ENCODE measurements around the gene OCIAD1. TPM values are rescaled to one million over a fixed set of nuclear protein-coding genes. Genes with fewer than 3 reads are reported as not detected.
A peak's percentile ranks its signal among the peaks of the same experiment; 100 is the strongest.
"Not testable (repeated sequence)": the region's sequence is repeated elsewhere in the genome, so short reads cannot be mapped to it uniquely, and the experiment has no call there.

Gene OCIAD1, protein sequence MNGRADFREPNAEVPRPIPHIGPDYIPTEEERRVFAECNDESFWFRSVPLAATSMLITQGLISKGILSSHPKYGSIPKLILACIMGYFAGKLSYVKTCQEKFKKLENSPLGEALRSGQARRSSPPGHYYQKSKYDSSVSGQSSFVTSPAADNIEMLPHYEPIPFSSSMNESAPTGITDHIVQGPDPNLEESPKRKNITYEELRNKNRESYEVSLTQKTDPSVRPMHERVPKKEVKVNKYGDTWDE
- 168 and 181 TPM in 2 replicates for total RNA-seq (2014; rRNA removed; shearing (Covaris generic))

DNA sequence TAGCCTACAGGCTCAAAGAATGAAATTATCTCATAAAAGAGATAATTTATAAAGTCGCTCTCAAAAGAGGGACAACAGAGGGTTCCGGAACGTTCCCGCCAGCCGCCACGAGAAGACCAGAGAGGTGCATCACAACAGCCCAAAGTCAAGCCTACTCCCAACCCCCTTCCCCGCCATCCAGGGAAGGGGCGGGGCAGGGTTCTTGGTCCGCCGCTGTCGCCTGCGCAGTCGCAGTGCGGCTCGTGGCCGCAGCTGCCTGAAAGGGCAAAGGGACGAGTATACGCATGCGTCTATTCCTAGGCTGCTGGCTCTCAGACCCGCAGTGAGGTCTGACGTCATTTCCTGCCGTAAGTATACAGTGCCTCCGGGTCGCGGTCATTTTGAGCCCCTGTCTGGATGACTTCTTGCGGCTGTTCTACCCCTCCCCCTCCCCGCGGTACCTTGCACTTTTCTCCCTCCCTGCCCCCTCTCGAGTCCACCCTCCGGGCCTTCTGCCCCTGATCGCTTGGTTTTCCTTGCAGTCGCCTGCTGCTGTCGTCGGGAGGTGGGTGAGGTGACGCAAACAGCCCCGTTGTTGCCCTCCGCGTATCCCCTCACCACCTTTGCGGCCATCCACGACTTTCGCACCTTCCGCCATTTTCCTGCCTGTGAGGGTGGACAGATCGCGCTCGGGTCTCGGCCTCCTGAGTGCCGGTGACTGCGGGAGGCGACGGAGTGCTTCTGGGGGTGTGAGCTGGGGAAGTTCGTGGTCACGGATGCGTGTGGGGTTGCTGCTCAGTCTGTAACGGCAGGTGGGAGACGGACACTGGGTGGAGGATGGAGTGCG lies at the start of gene OCIAD1:
OCIAD1 (plus strand) TSS at position 383 of the 826 bp plus-strand sequence. CDS start 1,537 bp downstream, outside the sequence.
- DNase-seq = peak; percentile 99
- Histone ChIP-seq H3K36me3 (peaks cover 35% of the 10 kb centered on the region), H3K27me3 (no peaks in the 10 kb centered on the region), H3K27ac (peak within 1 kb of the TSS; percentile 98), H3K9me3 (replicated peaks) (no peaks in the 10 kb centered on the region), H3K4me1 (peaks cover 10% of the 10 kb centered on the region), H3K4me3 (peak within 1 kb of the TSS; percentile 90)

DNA sequence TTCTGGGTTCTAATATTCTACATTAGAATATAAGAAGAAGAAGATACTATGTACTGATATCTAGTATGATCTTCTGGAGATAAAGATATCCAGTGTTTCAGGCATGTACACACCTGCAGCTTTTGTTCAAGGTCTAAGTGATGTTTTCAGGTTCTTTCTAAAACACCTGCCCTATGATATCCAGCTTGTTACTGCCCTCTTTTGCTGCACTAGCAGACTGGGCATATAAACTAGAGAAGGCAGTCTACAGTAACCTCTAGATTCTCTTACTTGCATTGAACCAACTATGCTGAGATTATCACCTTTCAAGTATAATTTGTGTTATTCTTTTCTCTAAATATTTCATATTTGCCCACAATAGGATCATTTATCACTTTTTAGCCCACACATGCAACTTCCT lies 48.9 kb upstream of the OCIAD1 start:
- Histone ChIP-seq H3K4me1 (no peaks in the 10 kb centered on the region), H3K36me3 (no peaks in the 10 kb centered on the region), H3K27me3 (no peaks in the 10 kb centered on the region), H3K9me3 (replicated peaks) (no peaks in the 10 kb centered on the region), H3K27ac (no peak overlapping the region), H3K4me3 (no peak overlapping the region)
- DNase-seq = no peak

DNA sequence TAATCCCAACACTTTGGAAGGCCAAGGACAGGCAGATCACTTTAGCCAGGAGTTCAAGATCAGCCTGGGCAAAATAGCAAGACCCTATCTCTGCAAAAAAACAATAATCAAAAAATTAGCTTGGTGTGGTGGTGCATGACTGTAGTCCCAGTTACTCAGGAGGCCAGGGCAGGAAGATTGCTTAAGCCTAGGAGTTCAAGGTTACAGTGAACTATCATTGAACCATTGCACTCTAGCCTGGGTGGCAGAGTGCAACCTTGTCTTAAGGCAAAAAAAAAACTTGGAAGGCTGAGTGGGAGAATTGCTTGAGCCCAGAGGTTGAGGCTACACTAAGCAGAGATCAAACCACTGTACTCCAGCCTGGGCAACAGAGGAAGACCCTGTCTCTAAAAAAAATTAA lies 45.6 kb upstream of the OCIAD1 start:
- no peak for DNase-seq
- Histone ChIP-seq H3K4me1 (no peaks in the 10 kb centered on the region), H3K9me3 (replicated peaks) (no peaks in the 10 kb centered on the region), H3K27ac (no peak overlapping the region), H3K27me3 (no peaks in the 10 kb centered on the region), H3K4me3 (no peak overlapping the region), H3K36me3 (no peaks in the 10 kb centered on the region)

- Histone ChIP-seq H3K4me3 (no peak overlapping the region), H3K9me3 (replicated peaks) (no peaks in the 10 kb centered on the region), H3K27ac (no peak overlapping the region), H3K4me1 (no peaks in the 10 kb centered on the region), H3K36me3 (no peaks in the 10 kb centered on the region), H3K27me3 (no peaks in the 10 kb centered on the region)
- DNase-seq = no peak
Observed at GRCh38 chr4:48786549-48786948, 44.3 kb upstream of the OCIAD1 start.

DNA sequence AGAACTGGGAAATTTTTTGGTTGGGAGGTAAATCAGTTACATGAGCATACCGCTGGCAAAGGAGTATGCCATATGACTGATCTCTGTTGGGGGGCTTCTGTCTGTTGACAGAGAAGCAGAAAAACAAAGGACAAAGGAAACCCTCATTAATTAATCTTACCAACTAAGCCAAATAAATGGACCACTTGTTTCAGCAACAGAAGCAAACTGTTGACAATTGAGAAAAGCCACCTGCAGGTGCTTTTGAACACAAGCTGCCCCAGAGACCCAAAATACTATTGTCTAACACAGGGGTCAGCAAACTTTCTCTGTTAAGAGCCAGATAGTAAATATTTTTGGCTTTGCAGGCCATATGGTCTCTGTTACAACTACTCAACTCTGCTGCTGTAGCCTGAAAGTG lies 43.8 kb upstream of the OCIAD1 start:
- H3K4me3 ChIP-seq = no peak overlapping the region

DNA sequence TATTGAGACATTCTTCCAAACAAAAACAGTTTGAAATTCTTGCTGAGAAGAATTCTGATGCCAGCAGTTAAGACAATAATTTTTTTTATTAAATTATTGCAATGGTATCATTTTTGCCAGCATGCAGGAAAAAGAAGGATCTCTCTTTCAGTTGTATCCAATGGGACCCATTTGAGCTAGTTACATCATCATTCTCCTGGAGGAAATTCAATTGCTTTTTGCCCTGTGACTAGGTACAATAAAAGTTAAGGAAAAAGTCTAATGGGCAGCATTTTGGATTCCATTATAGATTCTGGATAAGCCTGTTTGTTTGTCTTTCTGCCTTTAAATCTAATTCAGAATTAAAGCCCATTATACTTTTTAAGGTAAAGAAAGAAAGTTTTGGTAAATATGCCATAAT lies 40.3 kb upstream of the OCIAD1 start:
- no peaks in the 10 kb centered on the region for H3K9me3 ChIP-seq (replicated peaks)
- no peaks in the 10 kb centered on the region for H3K36me3 ChIP-seq
- DNase-seq = no peak
- H3K4me3 ChIP-seq = no peak overlapping the region
- H3K4me1 ChIP-seq = no peaks in the 10 kb centered on the region
- no peak overlapping the region for H3K27ac ChIP-seq
- H3K27me3 ChIP-seq = 0 out of 2 replicates have a peak, but pooled peaks cover 3% of the 10 kb centered on the region

More for the DNA sequence above, 43.8 kb upstream of the OCIAD1 start:
- Histone ChIP-seq H3K27me3 (0 out of 2 replicates have a peak, but pooled peaks cover 3% of the 10 kb centered on the region), H3K27ac (no peak overlapping the region), H3K4me1 (no peaks in the 10 kb centered on the region), H3K36me3 (no peaks in the 10 kb centered on the region), H3K9me3 (replicated peaks) (no peaks in the 10 kb centered on the region)
- DNase-seq = no peak

DNA sequence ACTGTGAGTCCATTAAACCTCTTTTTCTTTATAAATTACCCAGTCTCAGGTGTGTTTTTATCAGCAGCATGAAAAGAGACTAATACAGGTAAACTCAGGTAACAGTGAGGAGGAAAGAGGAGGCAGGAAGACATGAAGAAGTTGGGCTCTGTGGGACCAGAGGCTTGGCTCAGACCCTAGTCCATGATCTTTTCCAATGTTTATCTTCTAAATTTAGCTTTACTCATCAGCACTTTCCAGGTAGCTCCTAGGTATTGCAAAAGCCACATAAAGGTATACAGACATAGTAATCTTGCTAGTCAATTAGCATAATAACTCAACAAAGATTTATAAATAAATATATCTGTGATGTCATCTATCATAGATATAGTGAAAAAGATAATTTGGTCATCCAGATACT lies 39.6 kb upstream of the OCIAD1 start:
- H3K27me3 ChIP-seq = 0 out of 2 replicates have a peak, but pooled peaks cover 3% of the 10 kb centered on the region
- no peaks in the 10 kb centered on the region for H3K9me3 ChIP-seq (replicated peaks)
- H3K4me1 ChIP-seq = no peaks in the 10 kb centered on the region
- no peaks in the 10 kb centered on the region for H3K36me3 ChIP-seq
- DNase-seq = no peak
- H3K27ac ChIP-seq = no peak overlapping the region
- H3K4me3 ChIP-seq = no peak overlapping the region

DNA sequence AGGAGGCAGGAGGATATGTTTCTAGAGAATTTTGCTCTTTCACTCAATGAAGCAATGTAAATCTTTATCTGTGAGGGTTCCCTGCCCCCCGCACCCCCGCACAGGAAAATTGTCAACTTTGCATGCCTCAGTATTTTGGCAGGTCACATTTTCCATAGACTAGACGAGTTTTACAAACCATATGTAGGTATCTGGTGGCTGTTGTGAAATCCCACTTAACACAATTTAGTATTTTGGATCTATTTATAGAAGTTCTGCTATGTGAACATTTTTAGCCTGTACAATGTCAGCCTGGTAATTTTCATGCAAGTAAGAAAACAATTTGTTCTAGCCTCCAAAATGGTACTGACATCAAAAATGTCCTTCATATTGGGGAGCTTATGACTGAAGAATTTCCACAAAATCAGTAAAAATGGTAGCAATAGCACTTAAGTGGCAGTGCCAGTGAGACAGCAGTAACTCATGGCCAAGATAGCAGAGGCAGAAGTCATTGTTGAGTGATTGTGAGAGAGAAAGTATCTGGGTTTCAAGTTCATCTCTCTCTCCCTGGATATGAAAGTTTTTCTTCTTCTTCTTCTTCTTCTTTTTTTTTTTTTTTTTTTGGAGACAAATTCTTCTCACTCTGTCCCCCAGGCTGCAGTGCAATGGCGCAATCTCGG lies 38.4 kb upstream of the OCIAD1 start:
- Histone ChIP-seq H3K27ac (no peak overlapping the region), H3K4me3 (no peak overlapping the region), H3K27me3 (0 out of 2 replicates have a peak, but pooled peaks cover 3% of the 10 kb centered on the region), H3K4me1 (no peaks in the 10 kb centered on the region), H3K36me3 (no peaks in the 10 kb centered on the region), H3K9me3 (replicated peaks) (no peaks in the 10 kb centered on the region)
- no peak for DNase-seq

DNA sequence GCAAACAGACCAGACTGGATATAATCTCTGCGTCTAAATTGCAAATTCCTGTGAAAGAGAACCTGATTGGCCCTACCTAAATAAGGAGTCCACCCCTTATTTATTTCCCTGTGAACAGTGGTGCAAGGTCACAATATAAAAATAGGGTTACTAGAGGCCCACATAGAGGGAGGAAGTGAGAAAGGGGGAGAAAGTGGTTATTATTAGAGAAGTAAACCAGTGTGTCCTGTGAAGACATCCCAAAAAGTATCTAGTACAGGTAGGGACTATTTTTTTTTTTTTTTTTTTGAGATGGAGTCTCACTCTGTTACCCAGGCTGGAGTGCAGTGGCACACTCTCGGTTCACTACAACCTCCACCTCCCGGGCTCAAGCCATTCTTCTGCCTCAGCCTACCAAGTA lies 35.8 kb upstream of the OCIAD1 start:
- no peak for DNase-seq
- no peak overlapping the region for H3K4me3 ChIP-seq
- H3K27ac ChIP-seq = no peak overlapping the region
- 0 out of 2 replicates have a peak, but pooled peaks cover 2% of the 10 kb centered on the region for H3K9me3 ChIP-seq (replicated peaks)
- H3K36me3 ChIP-seq = no peaks in the 10 kb centered on the region
- peaks cover 7% of the 10 kb centered on the region for H3K4me1 ChIP-seq
- 0 out of 2 replicates have a peak, but pooled peaks cover 3% of the 10 kb centered on the region for H3K27me3 ChIP-seq

GRCh38 chr4:48796191-48796926 lies 34.5 kb upstream of the OCIAD1 start:
- 0 out of 2 replicates have a peak, but pooled peaks cover 3% of the 10 kb centered on the region for H3K27me3 ChIP-seq
- no peak overlapping the region for H3K4me3 ChIP-seq
- no peak for DNase-seq
- H3K27ac ChIP-seq = no peak overlapping the region
- H3K36me3 ChIP-seq = no peaks in the 10 kb centered on the region
- H3K9me3 ChIP-seq (replicated peaks) = 0 out of 2 replicates have a peak, but pooled peaks cover 3% of the 10 kb centered on the region
- H3K4me1 ChIP-seq = peaks cover 7% of the 10 kb centered on the region

DNA sequence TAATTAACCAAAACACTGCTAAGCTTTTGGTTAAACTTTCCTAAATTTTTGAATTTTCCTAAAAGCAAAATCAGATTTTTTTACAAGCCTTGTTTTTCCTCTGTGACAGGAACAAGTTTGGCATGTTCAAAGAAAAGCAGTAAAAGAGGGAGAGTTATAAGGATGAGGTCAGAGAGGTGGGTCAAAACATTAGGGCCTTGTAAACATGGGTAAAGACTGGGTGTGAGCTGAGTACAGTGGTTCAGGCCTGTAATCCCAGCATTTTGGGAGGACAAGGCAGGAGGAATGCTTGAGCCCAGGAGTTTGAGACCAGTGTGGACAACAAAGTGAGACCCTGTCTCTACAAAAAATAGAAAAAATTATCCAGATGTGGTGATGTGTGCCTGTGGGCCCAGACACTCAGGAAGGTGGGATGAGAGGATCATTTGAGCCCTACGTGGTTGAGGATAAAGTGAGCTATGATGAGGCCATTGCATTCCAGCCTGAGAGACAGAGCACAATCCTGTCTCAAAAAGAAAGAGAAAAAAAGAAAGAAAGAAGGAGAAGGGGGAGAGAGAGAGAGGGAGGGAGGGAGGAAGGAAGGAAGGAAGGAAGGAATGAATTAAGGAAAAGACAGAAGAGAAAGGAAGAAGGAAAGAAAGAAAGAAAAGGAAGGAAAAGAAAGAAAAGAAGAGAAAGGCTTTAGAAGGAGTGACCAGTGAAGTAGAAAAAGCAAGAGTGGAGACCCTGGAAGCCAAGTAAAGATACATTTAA lies 33.8 kb upstream of the OCIAD1 start:
- Histone ChIP-seq H3K9me3 (replicated peaks) (0 out of 2 replicates have a peak, but pooled peaks cover 3% of the 10 kb centered on the region), H3K36me3 (no peaks in the 10 kb centered on the region), H3K4me1 (peaks cover 7% of the 10 kb centered on the region), H3K4me3 (no peak overlapping the region), H3K27me3 (no peaks in the 10 kb centered on the region), H3K27ac (no peak overlapping the region)
- no peak for DNase-seq

- no peaks in the 10 kb centered on the region for H3K36me3 ChIP-seq
- no peak for DNase-seq
- H3K9me3 ChIP-seq (replicated peaks) = 0 out of 2 replicates have a peak, but pooled peaks cover 3% of the 10 kb centered on the region
- no peak overlapping the region for H3K4me3 ChIP-seq
- no peak overlapping the region for H3K27ac ChIP-seq
- no peaks in the 10 kb centered on the region for H3K27me3 ChIP-seq
- peaks cover 7% of the 10 kb centered on the region for H3K4me1 ChIP-seq
Observed at GRCh38 chr4:48798117-48798516, 32.8 kb upstream of the OCIAD1 start.

DNA sequence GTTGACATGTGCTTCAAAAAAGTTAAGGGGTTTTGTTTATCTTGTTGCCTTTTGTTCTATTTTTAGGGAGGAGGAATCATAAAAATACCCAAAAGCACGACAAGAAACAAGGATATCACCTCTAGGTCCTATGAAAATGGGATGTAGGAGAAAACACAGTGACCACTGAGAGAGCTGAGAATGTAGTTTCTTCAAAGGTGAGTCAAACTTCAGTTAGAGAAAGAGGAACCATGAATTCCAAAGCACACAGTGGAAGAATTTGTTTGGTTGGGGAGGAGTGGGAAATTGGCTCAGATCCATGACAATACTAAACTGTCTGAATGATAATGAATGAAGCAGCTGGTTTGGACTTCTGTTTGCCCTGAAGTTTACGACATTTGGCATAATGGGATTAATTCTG lies 31.7 kb upstream of the OCIAD1 start:
- Histone ChIP-seq H3K4me3 (no peak overlapping the region), H3K36me3 (no peaks in the 10 kb centered on the region), H3K27me3 (no peaks in the 10 kb centered on the region), H3K9me3 (replicated peaks) (0 out of 2 replicates have a peak, but pooled peaks cover 3% of the 10 kb centered on the region), H3K4me1 (peaks cover 7% of the 10 kb centered on the region), H3K27ac (no peak overlapping the region)
- peak; percentile 3 to 57 for DNase-seq

DNA sequence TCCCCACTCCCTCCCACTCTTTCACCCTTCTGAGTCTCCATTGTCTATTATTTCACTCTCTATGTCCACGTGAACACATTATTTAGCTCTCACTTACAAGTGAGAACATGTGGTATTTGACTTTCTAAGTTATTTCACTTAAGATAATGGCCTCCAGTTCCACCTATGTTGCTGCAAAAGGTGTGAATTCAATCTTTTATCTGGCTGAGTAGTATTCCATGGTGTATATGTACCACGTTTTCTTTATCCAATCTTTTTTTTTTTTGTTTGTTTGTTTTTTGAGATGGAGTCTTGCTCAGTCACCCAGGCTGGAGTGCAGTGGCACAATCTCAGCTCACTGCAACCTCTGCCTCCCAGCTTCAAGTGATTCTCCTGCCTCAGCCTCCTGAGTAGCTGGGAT lies 30.7 kb upstream of the OCIAD1 start:
- not testable (repeated sequence) for H3K36me3 ChIP-seq; DNase-seq; H3K4me1 ChIP-seq; H3K9me3 ChIP-seq (replicated peaks); H3K4me3 ChIP-seq; H3K27me3 ChIP-seq; H3K27ac ChIP-seq

Data from SJCRH30 (cell line).